Measurements from ENCODE around the gene ADAM8.

The ADAM8 gene

DNA sequence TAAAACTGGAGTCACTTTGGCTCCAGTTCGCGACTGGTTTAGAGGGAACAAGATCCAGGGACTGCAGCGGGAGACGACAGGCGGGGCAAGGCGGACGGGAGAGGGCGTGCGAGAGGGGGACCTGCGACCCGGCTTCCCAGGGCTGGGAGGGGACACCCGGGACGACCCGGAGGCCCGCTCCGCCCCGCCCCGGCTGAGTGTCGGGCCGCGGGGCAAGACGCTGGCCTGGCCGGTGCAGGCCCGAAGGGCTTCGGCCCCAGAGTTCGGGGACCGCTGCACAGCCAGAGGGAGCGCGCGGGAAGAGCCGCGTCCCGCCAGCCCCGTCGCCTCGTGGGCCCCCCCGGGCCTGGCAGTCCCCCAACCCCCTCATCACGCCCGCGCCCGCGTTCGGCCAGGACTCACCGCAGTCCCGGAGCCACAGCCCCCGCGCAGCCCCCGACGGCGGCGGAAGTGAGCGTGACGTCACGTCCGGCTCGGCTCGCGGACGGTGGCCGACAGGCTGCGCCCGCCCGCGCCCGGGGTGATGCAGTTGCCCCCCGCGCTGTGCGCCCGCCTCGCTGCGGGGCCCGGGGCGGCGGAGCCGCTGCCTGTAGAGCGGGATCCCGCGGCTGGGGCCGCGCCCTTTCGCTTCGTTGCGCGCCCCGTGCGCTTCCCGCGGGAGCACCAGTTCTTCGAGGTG is 31.9 kb upstream of the ADAM8 start, which contains the start of the genes TUBGCP2 and ZNF511:
TUBGCP2 (minus strand) TSS at position 452 of the 679 bp plus-strand sequence. CDS start 5,931 bp downstream, outside the sequence.
ZNF511 (plus strand) TSS at position 494 of the 679 bp plus-strand sequence; CDS start at position 524, 30 bp downstream.
- DNase-seq, result peak; percentile 91

DNA sequence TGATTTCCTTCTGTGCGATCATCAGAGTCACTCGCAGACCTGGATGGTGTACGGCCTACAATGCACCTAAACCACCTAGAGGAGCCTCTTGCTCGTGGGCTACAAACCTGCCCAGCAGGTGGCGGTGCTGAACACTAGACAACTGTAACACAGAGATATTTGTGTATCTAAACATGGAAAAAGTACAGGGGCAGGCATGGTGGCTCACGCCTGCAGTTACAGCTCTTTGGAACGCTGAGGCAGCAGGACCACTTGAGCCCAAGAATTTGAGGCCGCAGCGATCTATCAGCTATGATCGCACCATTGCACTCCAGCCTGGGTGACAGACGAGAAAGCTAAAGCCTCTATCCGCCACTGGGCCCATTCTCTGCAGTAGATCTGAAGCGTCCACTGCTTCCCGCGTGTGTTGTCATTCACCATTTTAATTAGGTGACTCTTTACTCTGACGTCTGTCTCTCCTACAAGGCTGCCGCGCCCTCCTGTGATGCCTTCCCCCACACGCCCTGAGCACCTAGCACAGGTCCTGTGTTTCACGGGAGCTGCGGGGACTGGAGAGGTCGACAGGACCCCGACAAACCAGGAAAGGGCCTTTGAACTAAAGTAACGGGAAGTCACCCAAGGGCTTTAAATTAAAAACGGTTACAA is 31.2 kb upstream of the ADAM8 start:
- DNase-seq, result peak; percentile 85

DNA sequence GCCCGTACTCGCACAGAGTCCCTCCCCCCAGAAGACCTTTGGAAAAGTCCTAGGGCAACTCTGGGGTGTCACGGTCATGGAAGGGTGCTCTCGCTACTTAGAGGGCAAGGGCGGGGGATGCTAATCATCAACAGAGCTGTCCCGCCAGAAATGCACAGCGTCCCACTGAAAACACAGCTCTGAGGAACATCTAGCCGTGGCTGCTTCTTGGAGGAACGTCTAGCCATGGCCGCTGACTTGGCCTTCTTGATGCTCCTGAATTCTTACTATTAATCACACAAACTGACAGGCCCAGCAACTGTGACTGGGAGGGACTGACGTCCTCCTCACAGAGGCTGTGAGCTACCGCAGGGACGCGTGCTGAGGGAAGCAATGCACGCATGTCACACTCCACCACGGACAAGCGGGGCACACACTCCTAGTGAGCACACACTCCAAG is 30.3 kb upstream of the ADAM8 start:
- no peak for DNase-seq

DNA sequence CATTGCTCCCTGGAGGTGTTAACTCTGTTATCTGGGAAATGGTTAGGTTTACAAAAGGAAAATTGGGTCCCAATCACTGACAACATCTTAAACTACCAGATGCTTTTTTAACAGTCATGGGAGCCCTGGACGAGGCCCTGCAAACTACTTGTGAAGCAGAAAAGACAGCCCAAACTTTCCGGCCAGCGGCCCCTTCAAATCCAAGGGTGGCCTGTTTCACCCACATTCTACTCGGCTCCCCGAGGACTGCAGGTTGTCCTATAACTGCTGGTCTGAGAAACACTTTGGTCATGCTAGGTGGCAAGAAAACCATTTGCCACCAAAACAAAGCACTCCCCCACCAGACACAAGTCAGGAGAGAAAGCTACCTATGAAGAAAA is 29.4 kb upstream of the ADAM8 start:
- DNase-seq, result no peak

DNA sequence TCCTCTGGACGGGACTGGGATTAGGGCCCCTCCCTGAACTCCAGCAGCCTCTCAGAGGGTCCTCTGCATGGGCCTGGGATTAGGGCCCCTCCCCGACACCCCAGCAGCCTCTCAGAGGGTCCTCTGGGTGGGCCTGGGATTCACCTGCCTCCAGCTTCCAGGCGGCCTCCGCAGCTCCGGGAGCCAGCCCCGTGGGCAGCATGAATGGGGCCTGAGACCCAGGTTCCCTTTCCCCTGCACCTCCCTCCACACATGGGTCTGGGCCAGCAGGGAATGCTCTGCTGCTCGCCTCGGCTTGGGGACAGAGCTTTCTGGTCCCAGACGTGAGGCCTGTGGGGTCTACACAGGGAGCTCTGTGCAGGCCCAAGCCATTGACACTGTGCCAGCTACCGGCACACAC is 26.5 kb upstream of the ADAM8 start:
- DNase-seq, result no peak

DNA sequence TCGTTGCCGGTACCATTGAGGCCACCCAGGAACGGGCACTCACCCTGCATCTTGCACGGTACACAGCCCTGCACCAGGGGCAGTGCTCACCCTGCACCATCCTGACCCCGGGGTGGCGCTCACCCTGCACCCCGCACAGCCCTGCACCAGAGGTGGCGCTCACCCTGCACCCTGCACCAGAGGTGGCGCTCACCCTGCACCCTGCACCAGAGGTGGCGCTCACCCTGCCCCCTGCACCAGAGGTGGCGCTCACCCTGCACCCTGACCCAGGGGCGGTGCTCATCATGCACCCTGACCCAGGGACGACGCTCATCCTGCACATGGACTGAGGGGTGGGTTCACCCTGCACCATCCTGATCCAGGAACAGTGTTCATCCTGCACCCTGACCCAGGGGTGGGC is 25.6 kb upstream of the ADAM8 start:
- no peak for DNase-seq

DNA sequence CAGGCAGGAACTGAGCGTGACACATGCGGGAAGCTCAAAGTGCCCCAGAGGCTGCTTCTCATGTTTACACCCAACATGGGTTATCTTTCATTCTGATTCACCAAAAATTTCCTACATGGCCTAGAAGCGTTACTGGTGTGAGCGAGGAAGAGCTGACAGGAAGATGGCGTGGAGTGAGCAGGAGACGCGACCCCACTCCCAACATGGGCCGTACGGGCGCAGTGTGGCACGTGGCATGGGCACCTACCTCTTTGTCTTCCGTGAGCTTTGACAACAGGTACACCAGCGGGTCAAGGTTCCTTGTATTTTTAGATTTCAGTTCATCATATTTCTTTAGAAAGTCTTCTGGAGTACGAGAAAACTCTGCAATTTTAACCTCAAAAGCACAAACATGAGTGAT is 23.1 kb upstream of the ADAM8 start:
- no peak for DNase-seq

DNA sequence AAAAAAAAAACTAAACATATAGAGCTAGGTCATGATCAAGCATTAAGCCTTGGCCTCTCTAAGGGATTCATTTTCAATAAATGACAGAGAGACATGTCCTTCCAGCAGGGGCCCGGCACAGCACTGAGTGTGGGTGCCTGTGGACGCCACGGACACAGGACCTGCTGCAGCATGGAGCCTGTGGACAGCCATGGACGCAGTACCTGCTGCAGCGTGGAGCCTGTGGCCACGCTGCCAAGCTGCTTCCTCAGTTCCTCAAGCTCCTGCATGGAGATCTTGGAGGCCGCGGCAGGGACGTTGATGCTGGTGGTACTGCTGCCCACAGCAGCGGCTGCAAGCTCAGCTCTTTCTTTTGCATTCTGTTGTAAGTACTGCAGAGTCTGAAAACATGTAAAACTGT is 22.6 kb upstream of the ADAM8 start:
- no peak for DNase-seq

DNA sequence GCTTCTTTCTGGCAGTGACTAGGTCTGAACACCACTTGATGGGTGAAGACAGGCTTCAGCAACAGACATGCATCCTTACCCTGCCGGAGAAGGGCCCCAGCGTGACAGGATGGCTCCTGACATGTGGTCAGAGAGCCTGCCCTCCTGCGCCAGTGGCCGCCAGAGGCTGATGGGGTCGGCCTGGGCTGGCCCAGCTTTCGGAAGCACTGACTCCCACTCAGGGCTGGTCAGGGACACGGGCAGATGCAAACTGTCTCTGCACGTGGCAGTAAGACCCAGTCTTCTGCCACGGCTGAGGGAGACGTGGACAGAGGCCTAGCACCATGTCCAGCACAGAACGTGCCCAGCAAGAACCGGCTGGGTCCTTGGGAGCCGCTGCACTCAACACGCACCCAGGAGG is 21.8 kb upstream of the ADAM8 start:
- DNase-seq, result no peak

DNA sequence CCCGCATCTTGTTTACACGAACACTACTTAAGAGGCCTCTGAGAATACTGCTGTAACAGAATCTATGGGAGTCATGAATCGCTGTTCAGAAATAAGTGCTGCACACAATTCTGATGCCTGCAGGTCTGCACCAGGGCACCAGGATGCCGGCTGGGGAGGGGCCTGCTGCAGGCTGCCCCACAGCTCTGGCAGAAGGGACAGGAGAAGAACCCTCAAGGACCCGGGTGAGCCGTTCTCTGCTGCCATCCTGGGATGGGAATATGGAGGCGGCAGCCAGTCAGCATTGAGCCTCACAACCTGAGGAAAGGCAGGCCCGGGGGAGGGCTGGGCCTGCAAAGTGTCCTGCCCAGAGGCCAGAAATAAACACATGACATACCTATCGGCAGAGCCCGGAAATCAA is 20.8 kb upstream of the ADAM8 start:
- no peak for DNase-seq

DNA sequence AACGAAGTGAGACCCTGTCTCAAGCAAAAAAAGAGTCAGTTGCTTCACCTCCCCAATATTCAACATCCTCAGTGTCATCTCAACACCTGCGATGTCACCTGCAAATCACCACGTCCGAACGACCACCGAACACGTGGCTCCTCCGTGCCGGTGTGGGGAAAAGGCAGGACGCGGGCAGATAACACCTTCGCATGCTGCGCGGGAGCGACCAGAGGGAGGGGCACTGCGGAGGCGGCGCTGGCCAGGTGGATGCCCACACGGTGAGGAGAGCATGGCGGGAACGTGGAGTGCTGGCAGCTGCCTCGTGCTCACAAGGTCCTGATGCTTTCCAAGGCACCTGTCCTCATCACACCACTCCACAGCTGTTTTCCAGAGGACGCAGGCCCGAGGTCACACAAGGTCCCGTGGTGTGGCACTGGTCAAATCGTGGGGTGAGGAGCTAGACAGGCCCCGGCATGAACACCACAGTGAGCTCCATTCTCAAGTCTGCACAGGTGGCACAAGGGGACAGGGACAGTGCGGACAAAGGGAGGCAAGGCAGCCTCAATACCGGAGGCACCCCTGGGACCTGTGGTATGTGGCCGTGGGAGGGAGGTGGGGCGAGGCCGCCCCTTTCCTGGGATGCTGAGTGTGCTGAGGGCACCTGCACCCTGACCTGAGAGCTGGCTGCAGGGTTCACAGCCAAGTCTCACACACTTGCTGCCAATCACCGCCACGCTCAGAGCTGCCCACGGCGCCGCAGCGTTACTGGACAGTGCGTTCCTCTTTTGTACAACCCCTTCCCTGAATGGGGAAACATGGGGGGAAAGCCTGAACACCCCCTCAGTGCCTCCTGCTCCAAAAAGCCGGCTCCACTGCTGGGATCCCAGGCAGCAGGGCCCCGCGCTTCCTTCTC is 19.0 kb upstream of the ADAM8 start:
- no peak for DNase-seq

DNA sequence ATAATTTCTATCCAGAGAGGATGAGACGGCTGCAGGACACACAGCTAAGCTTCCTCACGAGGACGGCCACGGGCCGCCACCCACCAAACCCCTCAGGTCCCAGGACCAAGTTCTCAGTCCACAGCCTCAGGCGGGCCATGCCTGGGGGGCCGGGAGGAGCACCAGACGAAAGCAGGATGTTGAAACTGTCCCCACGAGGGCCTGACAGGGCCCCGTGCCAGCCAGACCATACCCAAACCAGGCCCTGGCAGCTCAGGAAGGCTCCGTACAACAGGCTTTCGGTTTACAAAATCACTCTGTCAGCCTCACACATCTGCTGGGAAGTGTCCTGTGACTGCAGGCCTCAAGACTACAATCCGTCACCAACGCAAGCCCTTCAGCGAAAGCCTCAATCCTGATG is 17.5 kb upstream of the ADAM8 start:
- DNase-seq, result peak; percentile 50

DNA sequence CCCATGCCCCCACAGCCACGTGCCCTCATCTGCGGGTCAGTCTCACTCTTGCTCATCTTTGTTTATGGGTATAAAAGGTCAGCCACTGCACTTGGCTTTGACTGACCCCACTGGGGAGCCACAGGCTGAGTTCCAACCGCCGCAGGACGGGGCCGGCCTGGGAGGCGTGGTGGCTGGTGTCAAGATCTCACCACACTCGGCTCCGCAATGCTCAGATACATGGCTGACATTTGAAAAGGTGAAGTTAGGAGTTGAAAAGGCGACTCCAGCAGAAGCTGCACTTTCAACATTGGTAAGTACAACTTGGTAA is 17.1 kb upstream of the ADAM8 start:
- DNase-seq, result no peak

DNA sequence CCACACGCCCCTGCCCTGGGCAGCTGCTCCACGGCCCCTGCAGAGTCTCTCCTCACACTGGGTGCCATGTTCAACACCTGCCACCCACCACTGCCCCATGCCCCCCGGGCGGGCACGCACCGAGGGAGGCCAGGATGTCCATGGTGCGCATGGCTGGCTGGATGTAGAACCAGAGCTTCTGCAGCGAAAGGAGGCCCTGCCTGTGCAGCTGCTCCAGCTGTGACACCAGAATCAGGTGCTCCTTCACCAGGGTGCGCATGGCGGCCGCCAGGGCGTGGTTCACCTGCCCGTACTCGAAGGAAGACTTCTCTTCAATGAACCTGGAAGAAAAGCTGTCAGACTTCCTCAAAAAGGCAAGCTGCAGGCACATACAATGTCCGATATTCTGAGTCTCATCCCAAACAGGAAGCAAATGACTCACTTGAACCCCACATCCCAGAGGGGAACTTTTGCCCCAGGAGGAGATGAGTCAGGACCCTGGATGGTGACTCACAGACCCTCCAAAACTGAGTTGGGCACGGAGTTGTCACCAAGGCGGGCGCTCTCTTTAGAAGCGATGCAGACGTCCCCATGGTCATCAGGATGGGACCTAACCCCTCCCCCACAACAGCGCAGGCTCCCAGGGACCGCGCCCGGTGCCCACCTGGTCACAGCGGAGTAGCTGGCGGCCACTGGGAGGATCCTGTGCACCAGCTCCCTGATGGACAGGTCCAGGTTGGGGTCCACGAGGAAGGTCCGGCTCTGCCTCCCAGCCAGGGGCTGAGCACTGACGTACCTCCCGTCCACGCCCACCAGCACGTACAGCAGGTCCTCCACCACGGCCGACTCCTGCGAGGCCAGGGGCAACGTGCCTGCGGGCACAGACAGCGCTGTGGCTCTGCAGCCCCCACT is 16.5 kb upstream of the ADAM8 start:
- DNase-seq, result peak; percentile 81

DNA sequence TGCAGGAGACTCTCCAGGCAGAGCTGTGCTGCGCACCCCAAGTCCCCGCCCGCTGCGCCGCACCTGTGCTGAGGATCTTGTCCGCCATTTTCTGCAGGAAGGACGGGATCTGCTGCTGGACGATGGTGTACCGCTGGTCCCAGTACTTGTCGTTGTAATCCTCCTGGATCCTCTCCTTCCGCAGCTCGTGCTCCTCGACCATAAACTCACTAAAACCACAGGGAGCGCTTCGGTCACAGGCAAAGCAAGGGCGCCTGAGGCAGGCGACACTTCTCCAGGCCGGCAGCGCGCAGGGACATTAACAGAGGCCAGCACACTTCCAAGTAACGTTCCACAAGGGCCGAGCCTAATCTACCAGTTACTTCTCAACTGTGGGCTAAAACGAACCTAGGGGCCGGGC is 13.1 kb upstream of the ADAM8 start:
- DNase-seq, result no peak

DNA sequence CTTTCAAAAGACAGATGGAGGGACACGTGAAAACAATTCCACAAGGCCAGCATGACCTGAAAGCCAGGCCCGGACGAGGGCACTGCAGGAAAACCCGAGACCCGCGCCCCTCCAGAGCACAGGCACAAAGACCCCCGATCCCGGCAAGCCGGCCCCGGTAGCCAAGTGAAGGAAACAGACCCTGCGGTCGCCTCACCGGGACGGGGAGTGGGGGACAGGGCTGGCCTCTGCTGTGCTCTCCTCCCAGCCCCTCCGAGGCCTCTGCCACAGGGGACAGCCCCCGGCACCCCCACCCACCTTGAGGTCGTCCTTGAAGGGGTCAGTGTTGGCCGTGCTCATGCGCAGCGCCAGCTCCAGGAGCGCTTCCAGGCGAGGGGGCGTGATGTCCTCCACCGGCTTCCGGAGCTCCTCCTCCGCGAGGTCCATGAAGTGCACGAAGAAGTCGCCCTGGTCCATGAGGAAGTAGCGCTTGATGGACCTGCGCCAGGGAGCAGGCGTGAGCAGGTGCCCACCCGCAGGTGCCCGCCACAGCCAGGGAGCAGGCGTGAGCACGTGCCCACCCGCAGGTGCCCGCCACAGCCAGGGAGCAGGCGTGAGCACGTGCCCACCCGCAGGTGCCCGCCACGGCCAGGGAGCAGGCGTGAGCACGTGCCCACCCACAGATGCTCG is 11.3 kb upstream of the ADAM8 start:
- DNase-seq, result no peak

DNA sequence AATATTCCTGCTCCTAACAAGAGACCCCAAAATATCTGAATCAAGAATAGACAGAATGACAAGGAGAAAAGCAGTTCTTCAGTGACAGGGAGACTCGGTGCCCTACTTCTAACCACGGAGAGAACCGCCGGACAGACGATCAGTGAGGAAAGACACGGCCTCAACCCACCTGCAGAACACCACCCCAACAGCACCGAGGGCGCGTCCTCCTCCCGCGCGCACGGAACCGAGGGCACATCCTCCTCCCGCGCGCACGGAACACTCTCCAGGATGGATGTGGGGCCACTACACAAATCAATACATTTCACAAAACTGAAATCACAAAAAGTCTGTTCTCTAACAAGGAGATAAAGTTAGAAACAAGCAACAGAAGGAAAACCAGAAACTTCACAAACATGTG is 9.7 kb upstream of the ADAM8 start:
- DNase-seq, result no peak

DNA sequence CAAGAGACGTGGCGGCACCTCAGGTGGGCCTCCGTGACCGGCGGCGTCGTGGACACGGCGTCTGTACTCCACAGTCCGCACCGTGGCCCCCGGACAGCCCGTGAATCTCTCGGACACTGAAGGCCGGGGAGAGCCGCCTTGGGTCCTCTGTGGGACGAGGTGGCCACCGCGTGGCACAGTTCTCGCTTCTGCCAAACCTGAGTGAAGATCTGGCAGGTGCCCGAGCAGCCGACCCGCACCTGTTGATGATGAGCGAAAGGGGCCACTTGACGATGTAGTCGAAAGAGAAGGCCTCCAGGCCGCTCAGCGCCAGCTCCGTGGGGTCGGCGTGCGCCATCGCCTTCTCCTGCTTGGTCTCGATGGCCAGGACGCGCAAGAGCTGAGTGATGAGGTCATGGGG is 8.5 kb upstream of the ADAM8 start:
- no peak for DNase-seq

DNA sequence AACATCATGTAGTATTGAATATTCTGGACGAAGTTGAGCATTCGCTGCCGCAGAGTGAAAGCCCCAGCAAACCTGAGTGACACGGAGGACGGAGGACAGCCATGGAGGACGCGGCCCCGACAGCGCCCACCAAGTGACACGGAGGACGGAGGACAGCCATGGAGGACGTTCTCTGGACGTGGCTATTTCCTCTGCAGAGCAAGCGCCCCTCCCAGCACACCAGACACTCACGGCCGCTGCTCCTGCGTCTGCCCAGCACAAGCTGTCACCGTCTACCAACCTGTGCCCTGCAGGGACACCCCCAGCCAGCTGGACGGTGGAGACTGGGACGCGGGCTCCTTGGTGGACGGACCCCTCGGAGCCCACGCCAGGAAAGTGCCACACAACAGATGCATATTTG is 7.3 kb upstream of the ADAM8 start:
- DNase-seq, result no peak

DNA sequence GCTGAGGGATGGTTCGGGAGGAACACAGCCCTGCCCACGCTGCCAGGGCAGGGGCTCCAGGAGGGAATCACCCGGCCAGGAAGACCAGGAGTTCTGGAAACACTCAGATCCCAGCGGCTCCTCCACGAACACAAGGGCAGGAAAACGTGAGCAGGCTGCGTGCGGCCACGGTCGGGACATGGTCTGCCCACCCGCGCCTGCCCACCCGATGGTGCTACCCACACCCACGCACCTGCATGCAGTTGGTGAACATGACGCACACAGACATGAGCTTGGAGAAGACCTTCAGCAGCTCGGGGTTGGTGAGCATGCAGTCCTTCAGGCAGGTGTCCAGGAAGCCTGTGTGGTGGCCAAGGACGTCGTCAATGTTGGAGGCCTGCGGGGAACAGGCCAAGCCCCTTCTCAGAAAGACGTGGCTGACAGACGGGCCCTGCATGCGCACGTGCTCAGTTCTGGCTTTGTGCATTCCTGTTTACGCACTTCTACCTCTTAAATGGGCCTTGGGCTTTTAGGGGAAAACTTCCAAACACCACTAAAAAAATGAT is 6.2 kb upstream of the ADAM8 start:
- DNase-seq, result no peak

DNA sequence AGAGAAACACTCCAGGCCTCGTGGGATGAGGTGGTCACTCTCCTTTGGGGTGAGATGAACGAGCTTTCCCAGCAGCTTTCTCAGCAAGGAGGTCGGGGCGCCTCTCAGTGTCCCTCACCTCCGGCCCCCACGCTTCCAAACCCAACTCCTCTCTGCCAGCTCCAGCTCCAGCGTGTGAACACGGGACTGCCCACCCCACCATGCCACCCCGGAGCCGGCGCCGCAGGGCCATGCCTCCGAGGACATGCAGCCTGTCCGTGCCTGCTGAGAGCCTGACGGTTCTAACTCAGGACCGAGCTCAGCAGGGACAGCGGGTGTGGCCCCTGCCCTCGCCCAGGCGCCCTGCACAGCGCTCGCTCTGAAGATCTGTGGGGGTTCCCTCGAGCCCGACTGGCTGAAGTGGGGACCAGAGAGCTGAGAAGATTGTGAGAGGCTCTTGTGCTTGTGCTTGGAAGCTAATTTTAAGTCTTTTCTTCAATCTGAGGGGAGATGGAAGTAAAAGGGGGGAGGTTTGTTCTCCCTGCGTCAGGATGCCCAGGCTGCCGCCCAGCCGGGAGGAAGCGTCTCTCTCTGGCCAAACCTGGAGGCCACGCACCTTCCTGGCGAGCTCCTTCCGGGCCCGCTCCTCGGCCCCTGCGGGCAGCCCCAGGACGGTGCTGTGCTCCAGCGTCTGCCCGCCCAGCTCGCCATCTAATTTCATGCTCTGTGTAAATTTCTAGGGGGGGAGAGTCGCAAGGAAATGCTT is 5.1 kb upstream of the ADAM8 start:
- DNase-seq, result no peak

Measured in CD4-positive, alpha-beta T cell treated with Interleukin-15 for 1 hour (primary cell).